Fibroblast of skin of left biceps (primary cell): ENCODE results near the gene ZYG11A.

Experiments
- DNase-seq, 2 experiments: peaks; one replicate each; pipeline ENCODE4 v3.0.0-alpha.2; 2013; ENCODE audit warnings: low read depth in 2 of 2

The ZYG11A gene

DNA sequence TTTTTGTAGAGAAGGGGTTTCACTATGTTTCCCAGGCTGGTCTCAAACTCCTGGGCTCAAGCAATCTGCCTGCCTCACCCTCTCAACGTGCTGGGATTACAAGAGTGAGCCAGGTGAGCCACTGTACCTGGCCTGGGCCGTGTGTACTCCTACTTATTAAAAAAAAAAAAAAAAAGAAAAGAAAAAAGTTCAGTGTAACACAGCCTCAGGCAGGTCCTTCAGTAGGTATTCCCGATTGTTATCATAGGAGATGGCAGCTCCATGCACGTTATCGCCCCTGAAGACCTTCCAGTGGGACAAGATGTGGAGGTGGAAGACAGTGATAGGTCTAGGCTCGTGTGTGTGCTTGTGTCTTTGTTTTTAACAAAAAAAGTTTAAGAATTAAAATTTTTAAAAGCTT lies 75.6 kb downstream of the ZYG11A start:
- no peak for DNase-seq

DNA sequence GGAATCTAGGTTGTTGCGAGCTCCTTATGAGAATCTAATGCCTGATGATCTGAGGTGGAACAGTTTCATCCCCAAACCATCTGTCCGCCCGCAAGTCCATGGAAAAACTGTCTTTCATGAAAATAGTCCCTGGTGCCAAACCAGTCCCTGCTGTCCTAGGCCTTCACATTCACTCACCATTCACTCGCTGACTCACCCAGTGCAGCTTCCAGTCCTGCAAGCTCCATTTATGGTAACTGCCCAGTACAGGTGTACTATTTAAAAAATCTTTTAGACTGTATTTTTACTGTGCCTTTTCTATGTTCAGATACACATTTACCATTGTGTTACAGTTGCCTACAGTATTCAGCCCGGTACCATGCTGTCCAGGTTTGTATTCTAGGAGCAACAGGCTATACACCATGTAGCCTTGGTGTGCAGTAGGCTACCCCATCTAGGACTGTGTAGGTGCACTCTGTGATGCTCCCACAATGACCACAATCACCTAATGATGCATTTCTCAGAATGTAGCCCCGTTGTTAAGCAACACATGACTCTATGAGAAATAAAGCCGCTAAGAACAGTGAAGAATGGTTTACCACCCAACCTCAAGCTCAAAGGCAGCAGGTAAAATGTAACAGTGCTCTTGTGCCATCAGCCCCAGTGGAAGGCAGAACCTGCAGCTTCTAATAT lies 76.6 kb downstream of the ZYG11A start:
- DNase-seq = no peak

- DNase-seq = no peak
These were observed 77.3 kb downstream of the ZYG11A start for GRCh38 chr1:52919723-52920483.

- DNase-seq = no peak
These were observed 78.3 kb downstream of the ZYG11A start for GRCh38 chr1:52920791-52921291.

DNA sequence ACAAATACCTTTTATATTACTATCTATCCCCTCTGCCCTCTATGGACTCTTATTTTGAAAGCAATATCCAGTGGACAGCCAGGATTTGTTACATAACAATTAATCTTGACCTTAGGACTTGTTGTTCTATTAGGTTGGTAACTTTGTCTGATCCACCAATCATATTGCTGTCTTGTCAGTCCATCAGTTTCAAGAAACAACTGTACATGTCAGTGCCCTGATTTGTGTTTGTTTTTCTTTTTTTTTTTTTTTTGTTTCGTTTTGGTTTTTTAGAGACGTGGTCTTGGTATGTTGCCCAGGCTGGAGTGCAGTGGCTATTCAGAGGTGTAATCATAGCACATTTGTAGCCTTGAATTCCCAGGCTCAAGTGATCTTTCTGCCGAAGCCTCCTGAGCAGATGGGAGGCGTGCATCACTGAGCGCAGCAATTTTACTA lies 83.0 kb downstream of the ZYG11A start:
- no peak for DNase-seq

GRCh38 chr1:52926864-52927211 lies 84.3 kb downstream of the ZYG11A start:
- DNase-seq = no peak

DNA sequence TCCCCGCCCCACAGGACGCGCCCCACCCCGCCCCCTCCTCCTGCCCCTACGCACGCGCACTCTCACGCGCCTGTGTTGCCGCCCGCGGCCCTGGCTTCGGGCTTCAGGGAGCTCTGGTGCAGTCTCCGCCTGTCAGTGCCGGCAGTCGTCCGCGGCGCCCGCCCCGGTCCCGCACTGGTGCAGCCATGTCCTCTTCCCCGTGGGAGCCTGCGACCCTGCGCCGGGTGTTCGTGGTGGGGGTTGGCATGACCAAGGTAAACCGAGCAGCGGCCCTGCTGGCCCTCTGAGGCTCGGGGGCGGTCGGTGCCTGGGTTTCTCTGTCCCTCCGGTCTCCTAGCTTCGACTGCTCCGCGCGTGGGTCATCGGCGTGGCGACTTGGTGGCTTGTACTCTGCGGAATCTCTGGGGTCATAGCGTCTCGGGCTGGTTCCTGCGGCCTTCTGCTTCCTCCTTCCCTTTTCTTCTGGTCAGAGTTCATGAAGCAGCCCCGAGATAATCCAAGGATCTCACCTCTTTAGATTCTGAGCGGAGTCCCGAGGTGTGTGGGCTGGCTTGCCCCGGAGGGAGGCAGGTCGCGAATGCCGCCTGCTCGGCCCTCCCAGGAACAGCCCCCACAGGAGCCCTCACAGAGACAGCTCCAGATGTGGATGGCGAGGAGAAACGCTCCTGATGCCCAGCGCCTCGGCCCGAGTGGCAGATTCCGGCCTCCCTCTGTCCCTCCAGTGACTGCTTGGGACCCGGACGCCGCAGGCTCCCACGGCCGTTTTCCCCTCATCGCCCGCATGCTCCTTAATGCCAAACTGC lies 84.9 kb downstream of the ZYG11A start, which contains the start of gene SCP2:
SCP2 (plus strand) TSS at position 65 of the 803 bp plus-strand sequence; CDS start at position 186, 121 bp downstream.
- DNase-seq = peak; percentile 17 to 25

DNA sequence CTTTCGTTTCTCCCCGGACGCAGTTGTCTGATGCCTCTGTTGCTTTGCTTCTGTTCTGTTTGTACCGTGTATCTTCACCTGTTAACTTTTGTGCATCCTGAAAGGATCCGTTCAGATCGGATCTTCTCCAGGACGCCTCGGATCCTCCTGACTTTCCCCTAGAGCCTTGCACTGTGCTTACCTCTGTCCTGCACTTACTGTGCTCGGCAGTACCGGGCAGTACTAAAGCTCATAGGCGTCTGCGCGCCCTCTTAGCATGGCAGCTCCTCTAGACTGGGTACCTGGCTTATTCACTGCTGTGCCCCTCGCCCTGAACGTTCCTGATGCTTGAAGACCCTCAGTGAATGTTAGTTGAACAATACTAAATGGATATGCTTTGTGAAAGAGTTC lies 85.5 kb downstream of the ZYG11A start:
- DNase-seq = no peak

DNA sequence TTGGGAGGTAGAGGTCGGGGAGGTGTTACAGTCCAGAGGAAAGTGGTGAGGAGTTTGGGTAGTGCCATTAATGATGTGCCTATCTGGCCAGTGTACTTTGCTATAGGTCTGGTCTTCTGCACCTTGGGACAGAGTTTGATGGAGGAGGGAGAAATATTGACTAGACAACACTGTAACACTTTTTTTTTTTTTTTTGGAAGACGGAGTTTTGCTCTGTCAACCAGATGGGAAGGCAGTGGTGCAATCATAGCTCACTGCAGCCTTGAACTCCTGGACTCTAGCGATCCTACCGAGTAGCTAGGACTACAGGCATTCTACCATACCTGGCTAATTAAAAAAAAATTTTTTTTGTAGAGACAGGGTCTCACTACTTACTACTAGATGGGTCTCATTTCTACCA lies 86.5 kb downstream of the ZYG11A start:
- DNase-seq = no peak

GRCh38 chr1:52937433-52938182 lies 95.0 kb downstream of the ZYG11A start:
- DNase-seq = no peak

GRCh38 chr1:52938183-52938451 lies 95.6 kb downstream of the ZYG11A start:
- DNase-seq = no peak

- no peak for DNase-seq
These were observed 101.4 kb downstream of the ZYG11A start for GRCh38 chr1:52943876-52944416.

DNA sequence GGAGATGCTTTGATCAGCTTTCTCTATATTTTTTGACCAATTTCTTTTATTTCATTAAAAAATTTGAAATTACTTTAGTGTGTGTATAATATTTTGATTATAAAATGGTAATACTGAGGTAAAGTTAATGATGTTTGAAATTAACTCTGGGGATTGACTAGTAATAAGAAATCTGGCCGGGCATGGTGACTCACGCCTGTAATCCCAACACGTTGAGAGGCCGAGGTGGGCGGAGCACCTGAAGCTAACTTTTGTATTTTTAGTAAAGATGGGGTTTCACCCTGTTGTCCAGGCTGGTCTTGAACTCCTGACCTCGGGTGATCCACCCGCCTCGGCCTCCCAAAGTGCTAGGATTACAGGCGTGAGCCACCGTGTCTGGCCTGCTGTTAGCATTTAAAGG lies 102.0 kb downstream of the ZYG11A start:
- DNase-seq = no peak
